IPS-15b (cell line): ENCODE results near the gene DNAJC18.

Source experiments
- H3K27me3 ChIP-seq: one replicate; pipeline ENCODE4 v1.6.1; 2013; ENCODE audit warnings: low read length; ENCODE audit not compliant: control insufficient read depth, insufficient read depth
- H3K36me3 ChIP-seq: one replicate; pipeline ENCODE4 v1.6.1; 2013; ENCODE audit warnings: low read length; ENCODE audit not compliant: control insufficient read depth, insufficient read depth
- H3K4me1 ChIP-seq: one replicate; pipeline ENCODE4 v1.6.1; 2013; ENCODE audit warnings: mild to moderate bottlenecking, low read length; ENCODE audit not compliant: control insufficient read depth, insufficient read depth
- H3K4me3 ChIP-seq: one replicate; pipeline ENCODE4 v1.5.1; 2013; ENCODE audit warnings: low read depth, low read length
- H3K9ac ChIP-seq: one replicate; pipeline ENCODE4 v1.6.1; 2013; ENCODE audit warnings: low read depth, mild to moderate bottlenecking, low read length
- H3K9me3 ChIP-seq: one replicate; pipeline ENCODE4 v1.6.1; 2013; ENCODE audit warnings: mild to moderate bottlenecking, low read length; ENCODE audit not compliant: control insufficient read depth, insufficient read depth

Gene DNAJC18

GRCh38 chr5:139458580-139459407, 19.5 kb upstream of the DNAJC18 start:
- H3K9ac ChIP-seq: no peak overlapping the region
- no peaks in the 10 kb centered on the region for H3K9me3 ChIP-seq
- peaks cover 11% of the 10 kb centered on the region for H3K4me1 ChIP-seq
- no peak overlapping the region for H3K4me3 ChIP-seq
- H3K27me3 ChIP-seq: no peaks in the 10 kb centered on the region
- H3K36me3 ChIP-seq: no peaks in the 10 kb centered on the region

- Histone ChIP-seq H3K4me1 (peaks cover 9% of the 10 kb centered on the region), H3K4me3 (no peak overlapping the region), H3K9ac (no peak overlapping the region), H3K36me3 (no peaks in the 10 kb centered on the region), H3K9me3 (no peaks in the 10 kb centered on the region), H3K27me3 (no peaks in the 10 kb centered on the region)
Observed at GRCh38 chr5:139457653-139458306, 18.5 kb upstream of the DNAJC18 start.

GRCh38 chr5:139457241-139457640, 17.9 kb upstream of the DNAJC18 start:
- H3K36me3 ChIP-seq: no peaks in the 10 kb centered on the region
- no peak overlapping the region for H3K4me3 ChIP-seq
- H3K9ac ChIP-seq: no peak overlapping the region
- H3K4me1 ChIP-seq: peaks cover 8% of the 10 kb centered on the region
- H3K9me3 ChIP-seq: no peaks in the 10 kb centered on the region
- no peaks in the 10 kb centered on the region for H3K27me3 ChIP-seq

- no peak overlapping the region for H3K4me3 ChIP-seq
- no peaks in the 10 kb centered on the region for H3K36me3 ChIP-seq
- H3K27me3 ChIP-seq: no peaks in the 10 kb centered on the region
- H3K4me1 ChIP-seq: peaks cover 4% of the 10 kb centered on the region
- no peaks in the 10 kb centered on the region for H3K9me3 ChIP-seq
- H3K9ac ChIP-seq: no peak overlapping the region
Observed at GRCh38 chr5:139456776-139457175, 17.5 kb upstream of the DNAJC18 start.

- Histone ChIP-seq H3K9ac (no peak overlapping the region), H3K4me1 (peaks cover 3% of the 10 kb centered on the region), H3K9me3 (no peaks in the 10 kb centered on the region), H3K27me3 (no peaks in the 10 kb centered on the region), H3K36me3 (no peaks in the 10 kb centered on the region), H3K4me3 (no peak overlapping the region)
Observed at GRCh38 chr5:139454568-139455290, 15.4 kb upstream of the DNAJC18 start.

GRCh38 chr5:139453683-139454567, 14.6 kb upstream of the DNAJC18 start:
- Histone ChIP-seq H3K36me3 (no peaks in the 10 kb centered on the region), H3K9me3 (no peaks in the 10 kb centered on the region), H3K27me3 (no peaks in the 10 kb centered on the region), H3K4me3 (no peak overlapping the region), H3K4me1 (no peaks in the 10 kb centered on the region), H3K9ac (no peak overlapping the region)

- Histone ChIP-seq H3K9ac (no peak overlapping the region), H3K4me1 (no peaks in the 10 kb centered on the region), H3K27me3 (no peaks in the 10 kb centered on the region), H3K9me3 (no peaks in the 10 kb centered on the region), H3K36me3 (no peaks in the 10 kb centered on the region), H3K4me3 (no peak overlapping the region)
Observed at GRCh38 chr5:139451878-139452660, 12.7 kb upstream of the DNAJC18 start.

GRCh38 chr5:139451176-139451575, 11.9 kb upstream of the DNAJC18 start:
- H3K9ac ChIP-seq: no peak overlapping the region
- no peaks in the 10 kb centered on the region for H3K9me3 ChIP-seq
- H3K27me3 ChIP-seq: no peaks in the 10 kb centered on the region
- no peaks in the 10 kb centered on the region for H3K4me1 ChIP-seq
- no peaks in the 10 kb centered on the region for H3K36me3 ChIP-seq
- H3K4me3 ChIP-seq: no peak overlapping the region

- Histone ChIP-seq H3K4me3 (no peak overlapping the region), H3K9ac (no peak overlapping the region), H3K36me3 (no peaks in the 10 kb centered on the region), H3K27me3 (no peaks in the 10 kb centered on the region), H3K9me3 (no peaks in the 10 kb centered on the region), H3K4me1 (no peaks in the 10 kb centered on the region)
Observed at GRCh38 chr5:139446956-139447779, 7.8 kb upstream of the DNAJC18 start.
